ENCODE results near the gene SDF4. TPM values are rescaled to one million over a fixed set of nuclear protein-coding genes. Genes with fewer than 3 reads are reported as not detected.

The SDF4 gene
- total and polyA plus RNA-seq, 2 of the 4 experiments (the other 2 are of a cell fraction): 57.0 to 250 TPM

GRCh38 chr1:1215080-1215676 lies 16.6 kb downstream of the SDF4 start:
- no peak overlapping the region for H3K14ac ChIP-seq (replicated peaks; ENCODE audit: low read depth, low read length)
- no peak overlapping the region for H2BK120ac ChIP-seq (ENCODE audit: low read depth, low read length)
- H4K8ac ChIP-seq (ENCODE audit: low read depth in 2 of 2, low read length in 2 of 2): no peak overlapping the region
- peaks cover 37% of the 10 kb centered on the region for H3K36me3 ChIP-seq (ENCODE audit: control insufficient read depth, insufficient read depth, low read length)
- CTCF ChIA-PET: no interaction called here
- H3K4me1 ChIP-seq (ENCODE audit: control insufficient read depth, insufficient read depth, low read length): no peaks in the 10 kb centered on the region
- H3K27me3 ChIP-seq (ENCODE audit: control insufficient read depth, insufficient read depth, low read length): no peaks in the 10 kb centered on the region
- H2AK9ac ChIP-seq (replicated peaks; ENCODE audit: low read depth, low read length, poor library complexity): no peak overlapping the region
- no peak overlapping the region for H3K18ac ChIP-seq (ENCODE audit: low read depth, low read length)
- no peak overlapping the region for H2BK5ac ChIP-seq (ENCODE audit: low read depth, low read length, poor library complexity, severe bottlenecking)
- BruUV-seq (replicated peaks): no TSS peak
- no peak overlapping the region for H2BK15ac ChIP-seq (ENCODE audit: low read depth, low read length)
- no peak overlapping the region for H3K4me2 ChIP-seq (ENCODE audit: low read depth, low read length)
- H3K79me1 ChIP-seq (ENCODE audit: low read depth in 1 of 2, low read length in 2 of 2): peaks cover 4 to 9% of the 10 kb centered on the region in 2 experiments; a peak in 2 of 4 replicates
- no peak overlapping the region for H3K9ac ChIP-seq (ENCODE audit: low read depth, low read length)
- H2AFZ ChIP-seq (replicated peaks; ENCODE audit: low read length, poor library complexity): no peak overlapping the region
- no peak overlapping the region for H4K5ac ChIP-seq (ENCODE audit: low read depth, low read length)
- peaks cover 8% of the 10 kb centered on the region for H4K20me1 ChIP-seq (ENCODE audit: insufficient read depth, low read length)
- H2BK20ac ChIP-seq (ENCODE audit: low read depth, low read length): no peak overlapping the region
- no peak overlapping the region for H3K23ac ChIP-seq (ENCODE audit: low read depth, low read length)
- H3K4me3 ChIP-seq (ENCODE audit: insufficient read depth, low read depth, low read length): no peak overlapping the region
- no peak overlapping the region for H4K91ac ChIP-seq (ENCODE audit: insufficient read depth, low read depth, low read length)
- ATAC-seq (ENCODE audit: low read depth) (no peak), DNase-seq (peak; percentile 18)
- intact Hi-C loops (cut with micrococcal nuclease): no loop called here
- POLR2A ChIA-PET (ENCODE audit: unreplicated experiment): no interaction called here
- no peak overlapping the region for H2AK5ac ChIP-seq (ENCODE audit: low read depth, low read length)
- no peaks in the 10 kb centered on the region for H3K9me3 ChIP-seq (ENCODE audit: control insufficient read depth, insufficient read depth, low read length)
- WGBS, 2 experiments (ENCODE audit: extremely low coverage in 2 of 2, insufficient read length in 1 of 2): no CpG with 5 or more reads among the region's 11 CpGs
- no peak overlapping the region for H3K56ac ChIP-seq (ENCODE audit: extremely low read depth, insufficient read depth, low read length)
- no peaks in the 10 kb centered on the region for H3K9me1 ChIP-seq (ENCODE audit: insufficient read depth, low read length)
- dilution Hi-C loops (cut with HindIII; ENCODE audit: low sequenced_read_pairs, unreplicated experiment): no loop called here
- no peak for TF ChIP-seq CHD1 (IDR thresholded peaks at IDR 0.05; ENCODE audit: low read depth, low read length)
- no peak for TF ChIP-seq RFX5 (IDR thresholded peaks at IDR 0.05; ENCODE audit: low read depth, low read length)
- TF ChIP-seq RCOR1 (IDR thresholded peaks at IDR 0.05; ENCODE audit: insufficient replicate concordance, low read length): no peak
- no peak for TF ChIP-seq CTCF (conservative IDR thresholded peaks at IDR 0.05; ENCODE audit: low read depth, low read length)
- TF ChIP-seq MAFK (IDR thresholded peaks at IDR 0.05; ENCODE audit: low read depth, low read length): no peak
- no peak for TF ChIP-seq FOS (IDR thresholded peaks at IDR 0.05; ENCODE audit: low read depth, low read length)
- no peak for TF ChIP-seq MAZ (IDR thresholded peaks at IDR 0.05; ENCODE audit: borderline replicate concordance, low read depth, low read length)
- TF ChIP-seq BHLHE40 (IDR thresholded peaks at IDR 0.05; ENCODE audit: low read depth, low read length): no peak
- no peak for TF ChIP-seq POLR2A (IDR thresholded peaks at IDR 0.05; ENCODE audit: low read depth, low read length)
- TF ChIP-seq MXI1 (IDR thresholded peaks at IDR 0.05; ENCODE audit: borderline replicate concordance, low read depth, low read length): no peak
- TF ChIP-seq USF2 (IDR thresholded peaks at IDR 0.05; ENCODE audit: low read depth, low read length): no peak
- no peak for TF ChIP-seq ELK1 (IDR thresholded peaks at IDR 0.05; ENCODE audit: borderline replicate concordance, low read depth, low read length)
- no peak for TF ChIP-seq NFE2L2 (IDR thresholded peaks at IDR 0.05; ENCODE audit: low read depth, low read length)
- no peak for TF ChIP-seq SMC3 (IDR thresholded peaks at IDR 0.05; ENCODE audit: low read depth, low read length)
- no peak for TF ChIP-seq RAD21 (IDR thresholded peaks at IDR 0.05; ENCODE audit: low read length)
- no peak for TF ChIP-seq CEBPB (IDR thresholded peaks at IDR 0.05; ENCODE audit: low read depth, low read length)
- H3K27ac ChIP-seq (ENCODE audit: insufficient read depth, low read length): no peak overlapping the region
- H3K4ac ChIP-seq (ENCODE audit: low read depth, low read length): no peak overlapping the region
- in situ Hi-C loops (cut with MboI; ENCODE audit: low sequenced_read_pairs): no loop called here

Data from IMR-90 (cell line).